OCI-LY7 (cell line): ENCODE measurements around the gene HORMAD2.

ENCODE experiments used
- EZH2phosphoT487 ChIP-seq: fragments of 200-600 bp; sonication (generic); IDR thresholded peaks from 2 replicates; pipeline ENCODE4 v1.6.1; 2018; ENCODE audit warnings: low read depth, borderline replicate concordance, mild to moderate bottlenecking, mixed run types, antibody characterized with exemption, low read length, moderate library complexity, mixed read lengths
- TF ChIP-seq, protein P1 (sequence below): fragments of 200-600 bp; sonication (generic); conservative IDR thresholded peaks from 2 replicates; pipeline ENCODE4 v1.5.1; 2014; ENCODE audit warnings: mild to moderate bottlenecking, antibody characterized with exemption, low read length, moderate library complexity, mixed read lengths

DNA sequence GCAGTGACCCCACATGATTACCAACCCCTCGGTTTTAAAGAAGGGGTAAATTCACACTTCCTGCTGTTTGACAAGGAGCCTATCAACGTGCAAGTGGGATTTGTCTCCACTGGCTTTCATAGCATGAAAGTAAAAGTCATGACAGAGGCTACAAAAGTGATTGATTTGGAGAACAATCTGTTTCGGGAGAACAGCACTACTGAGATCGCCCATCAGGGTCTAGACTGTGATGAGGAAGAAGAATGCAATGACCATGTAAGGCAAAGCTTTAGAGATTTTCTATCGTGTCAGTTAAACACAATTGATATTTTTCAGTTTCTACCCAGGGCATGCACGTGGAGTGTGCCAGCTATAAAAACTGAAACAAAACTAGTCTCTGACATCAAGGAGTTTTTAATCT, 41.7 kb downstream of the HORMAD2 start:
- TF ChIP-seq, protein P1, sequence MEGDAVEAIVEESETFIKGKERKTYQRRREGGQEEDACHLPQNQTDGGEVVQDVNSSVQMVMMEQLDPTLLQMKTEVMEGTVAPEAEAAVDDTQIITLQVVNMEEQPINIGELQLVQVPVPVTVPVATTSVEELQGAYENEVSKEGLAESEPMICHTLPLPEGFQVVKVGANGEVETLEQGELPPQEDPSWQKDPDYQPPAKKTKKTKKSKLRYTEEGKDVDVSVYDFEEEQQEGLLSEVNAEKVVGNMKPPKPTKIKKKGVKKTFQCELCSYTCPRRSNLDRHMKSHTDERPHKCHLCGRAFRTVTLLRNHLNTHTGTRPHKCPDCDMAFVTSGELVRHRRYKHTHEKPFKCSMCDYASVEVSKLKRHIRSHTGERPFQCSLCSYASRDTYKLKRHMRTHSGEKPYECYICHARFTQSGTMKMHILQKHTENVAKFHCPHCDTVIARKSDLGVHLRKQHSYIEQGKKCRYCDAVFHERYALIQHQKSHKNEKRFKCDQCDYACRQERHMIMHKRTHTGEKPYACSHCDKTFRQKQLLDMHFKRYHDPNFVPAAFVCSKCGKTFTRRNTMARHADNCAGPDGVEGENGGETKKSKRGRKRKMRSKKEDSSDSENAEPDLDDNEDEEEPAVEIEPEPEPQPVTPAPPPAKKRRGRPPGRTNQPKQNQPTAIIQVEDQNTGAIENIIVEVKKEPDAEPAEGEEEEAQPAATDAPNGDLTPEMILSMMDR: no peak
- TF ChIP-seq EZH2phosphoT487: no peak
